GM23248 (cell line): Measurements from ENCODE around the gene MSL2. TPM values are rescaled to one million over a fixed set of nuclear protein-coding genes. Genes with fewer than 3 reads are reported as not detected.
"Not testable (repeated sequence)": the region's sequence is repeated elsewhere in the genome, so short reads cannot be mapped to it uniquely, and the experiment has no call there.

Experiments used
- DNase-seq: peaks from one replicate; pipeline ENCODE4 v3.0.0-alpha.2; 2015
- H2AFZ ChIP-seq: fragments of 200-600 bp; sonication (generic); 2 replicates; pipeline ENCODE4 v1.6.1; 2016; ENCODE audit warnings: antibody characterized with exemption
- H3F3A ChIP-seq: fragments of 200-600 bp; sonication (generic); 2 replicates; pipeline ENCODE4 v1.6.1; 2016; ENCODE audit warnings: mild to moderate bottlenecking, antibody characterized with exemption, mixed run types; ENCODE audit not compliant: insufficient read depth
- H3K27ac ChIP-seq: fragments of 200-600 bp; sonication (generic); 2 replicates; pipeline ENCODE4 v1.5.1; 2016; ENCODE audit warnings: mild to moderate bottlenecking
- H3K27me3 ChIP-seq: fragments of 200-600 bp; sonication (generic); replicated peaks from 2 replicates; pipeline ENCODE4 v1.6.1; 2016; ENCODE audit warnings: mild to moderate bottlenecking; ENCODE audit not compliant: insufficient read depth
- H3K36me3 ChIP-seq: fragments of 200-600 bp; sonication (generic); 2 replicates; pipeline ENCODE4 v1.6.1; 2016; ENCODE audit warnings: low read depth, mild to moderate bottlenecking
- H3K4me1 ChIP-seq: fragments of 200-600 bp; sonication (generic); 2 replicates; pipeline ENCODE4 v1.6.1; 2016; ENCODE audit warnings: mild to moderate bottlenecking; ENCODE audit not compliant: insufficient read depth
- H3K4me2 ChIP-seq: fragments of 200-600 bp; sonication (generic); one replicate; pipeline ENCODE4 v1.6.1; 2016; ENCODE audit warnings: mild to moderate bottlenecking; ENCODE audit not compliant: unreplicated experiment
- H3K4me3 ChIP-seq: fragments of 200-600 bp; sonication (generic); 2 replicates; pipeline ENCODE4 v1.5.1; 2016; ENCODE audit warnings: mild to moderate bottlenecking
- H3K79me2 ChIP-seq: fragments of 200-600 bp; sonication (generic); 2 replicates; pipeline ENCODE4 v1.6.1; 2016; ENCODE audit warnings: mild to moderate bottlenecking; ENCODE audit not compliant: insufficient read depth
- H3K9ac ChIP-seq: fragments of 200-600 bp; sonication (generic); 2 replicates; pipeline ENCODE4 v1.6.1; 2016; ENCODE audit warnings: mild to moderate bottlenecking
- H3K9me2 ChIP-seq: fragments of 200-600 bp; sonication (generic); 2 replicates; pipeline ENCODE4 v1.6.1; 2016; ENCODE audit warnings: mixed run types, mild to moderate bottlenecking, moderate library complexity; ENCODE audit not compliant: insufficient read depth
- H3K9me3 ChIP-seq: fragments of 200-600 bp; sonication (generic); one replicate; pipeline ENCODE4 v1.6.1; 2017; ENCODE audit warnings: low read depth
- H4K20me1 ChIP-seq: fragments of 200-600 bp; sonication (generic); 2 replicates; pipeline ENCODE4 v1.6.0; 2016; ENCODE audit not compliant: insufficient read depth
- EZH2 ChIP-seq: fragments of 200-600 bp; sonication (generic); IDR thresholded peaks from 2 replicates; pipeline ENCODE4 v1.6.1; 2018; ENCODE audit warnings: antibody characterized with exemption, mild to moderate bottlenecking; ENCODE audit not compliant: insufficient read depth, poor library complexity, severe bottlenecking
- EZH2phosphoT487 ChIP-seq: fragments of 200-600 bp; sonication (generic); IDR thresholded peaks from 2 replicates; pipeline ENCODE4 v1.6.1; 2018; ENCODE audit warnings: antibody characterized with exemption, moderate library complexity, mild to moderate bottlenecking, low read depth; ENCODE audit not compliant: insufficient read depth
- WGBS, 2 experiments: methylation state at CpG; one replicate each; pipeline ENCODE4 v1.1.6; 2015 to 2017; ENCODE audit warnings: low lambda C conversion rate in 2 of 2, low coverage in 1 of 2; ENCODE audit errors: missing lambda C conversion rate in 2 of 2; 5-methylcytosine and 5-hydroxymethylcytosine counted together
- in situ Hi-C: fragments of 300-500 bp; cut with MboI; formaldehyde crosslinking; loops from 2 replicates; pipeline ENCODE4 v1.15.0; 2020
- polyA plus RNA-seq: library from polyadenylated mRNA; unstranded; fragments of >200 nt; fragmentation: Nextera tagmentation; extraction: Ambion mirVana; gene quantifications from 2 replicates; pipeline ENCODE4 v1.2.1, GENCODE V29; 2016
- total RNA-seq: library from RNA; depleted of rRNA; stranded (reverse); fragments of >200 nt; shearing (Covaris generic); gene quantifications from 2 replicates; pipeline ENCODE4 v1.2.3, GENCODE V29; 2014

Gene MSL2
- total and polyA plus RNA-seq, 2 experiments from 2014 or later, result 3.3 to 15.2 TPM

GRCh38 chr3:136194409-136195257, 1.5 kb downstream of the MSL2 start:
- Histone ChIP-seq H3K27ac (peak overlapping the region; percentile 98), H3K4me3 (peak overlapping the region; percentile 95), H3K27me3 (no peaks in the 10 kb centered on the region), H4K20me1 (peaks cover 42% of the 10 kb centered on the region), H3F3A (peaks cover 60% of the 10 kb centered on the region), H3K4me2 (peak overlapping the region; percentile 95), H3K9me2 (no peaks in the 10 kb centered on the region), H3K4me1 (peaks cover 29% of the 10 kb centered on the region), H3K36me3 (no peaks in the 10 kb centered on the region; the same call in 1 of the 2 replicates), H3K9me3 (no peaks in the 10 kb centered on the region), H2AFZ (no peak overlapping the region), H3K9ac (peak overlapping the region; percentile 94), H3K79me2 (peaks cover 60% of the 10 kb centered on the region)
- no peak for TF ChIP-seq EZH2
- 1% methylated on average over 47 of the region's 47 CpGs for WGBS, 2 experiments
- in situ Hi-C loops, result no loop called here
- DNase-seq, result peak; percentile 55

- no peak for TF ChIP-seq EZH2
- H4K20me1 ChIP-seq, result peaks cover 43% of the 10 kb centered on the region
Observed at GRCh38 chr3:136193278-136194054, 2.7 kb downstream of the MSL2 start.

GRCh38 chr3:136192831-136193230, 3.3 kb downstream of the MSL2 start:
- H3K4me2 ChIP-seq, result peak overlapping the region; percentile 95
- TF ChIP-seq EZH2 (no peak), EZH2phosphoT487 (no peak)
- peaks cover 78% of the 10 kb centered on the region for H3K79me2 ChIP-seq
- no peaks in the 10 kb centered on the region; the same call in 1 of the 2 replicates for H3K36me3 ChIP-seq
- H2AFZ ChIP-seq, result no peak overlapping the region
- peak overlapping the region; percentile 95 for H3K4me3 ChIP-seq
- no peaks in the 10 kb centered on the region for H3K27me3 ChIP-seq
- H3K4me1 ChIP-seq, result peaks cover 26% of the 10 kb centered on the region
- H3K9ac ChIP-seq, result peak overlapping the region; percentile 94
- in situ Hi-C loops, result no loop called here
- H4K20me1 ChIP-seq, result peaks cover 48% of the 10 kb centered on the region
- peak overlapping the region; percentile 98 for H3K27ac ChIP-seq
- DNase-seq, result peak; percentile 36
- no peaks in the 10 kb centered on the region for H3K9me2 ChIP-seq
- no peaks in the 10 kb centered on the region for H3K9me3 ChIP-seq
- H3F3A ChIP-seq, result peaks cover 52% of the 10 kb centered on the region
- whole genome bisulfite sequencing, 2 experiments, result 1 to 2% methylated on average over 2 of the region's 2 CpGs

More at GRCh38 chr3:136193278-136194054, 2.7 kb downstream of the MSL2 start:
- Histone ChIP-seq H3K9me3 (no peaks in the 10 kb centered on the region), H3K79me2 (peaks cover 71% of the 10 kb centered on the region), H3K9me2 (no peaks in the 10 kb centered on the region), H3F3A (peaks cover 58% of the 10 kb centered on the region), H3K9ac (peak overlapping the region; percentile 94), H3K36me3 (no peaks in the 10 kb centered on the region; the same call in 1 of the 2 replicates), H3K4me3 (peak overlapping the region; percentile 95), H3K27ac (peak overlapping the region; percentile 98), H3K4me2 (peak overlapping the region; percentile 95), H3K4me1 (peaks cover 29% of the 10 kb centered on the region), H3K27me3 (no peaks in the 10 kb centered on the region), H2AFZ (no peak overlapping the region)
- peak; percentile 38 for DNase-seq
- 1 to 2% methylated on average over 6 of the region's 6 CpGs for WGBS, 2 experiments
- in situ Hi-C loops, result no loop called here

GRCh38 chr3:136192195-136192594, 3.9 kb downstream of the MSL2 start:
- Histone ChIP-seq H3K4me3 (peak overlapping the region; percentile 95), H3K27ac (peak overlapping the region; percentile 98), H3K4me2 (peak overlapping the region; percentile 95), H3F3A (peaks cover 46% of the 10 kb centered on the region), H3K4me1 (peaks cover 20% of the 10 kb centered on the region), H4K20me1 (peaks cover 49% of the 10 kb centered on the region), H3K9ac (peak overlapping the region; percentile 94), H3K79me2 (peaks cover 84% of the 10 kb centered on the region)
- H3K9me2 ChIP-seq, H3K27me3 ChIP-seq, in situ Hi-C loops, H3K36me3 ChIP-seq, H3K9me3 ChIP-seq, H2AFZ ChIP-seq: not testable (repeated sequence)
- 11 to 12% methylated on average over 6 of the region's 6 CpGs for WGBS, 2 experiments
- peak; percentile 48 for DNase-seq
